Fibroblast of the aortic adventitia (primary cell): Measurements from ENCODE around the gene LRRC3. TPM values are rescaled to one million over a fixed set of nuclear protein-coding genes. Genes with fewer than 3 reads are reported as not detected.
"Not testable (repeated sequence)": the region's sequence is repeated elsewhere in the genome, so short reads cannot be mapped to it uniquely, and the experiment has no call there.

ENCODE experiments used
- DNase-seq: peaks from one replicate; pipeline ENCODE4 v3.0.0-alpha.2; 2010; ENCODE audit warnings: low read depth
- H3K4me3 ChIP-seq: 2 replicates; pipeline ENCODE4 v1.5.1; 2011; ENCODE audit warnings: low read depth, mild to moderate bottlenecking, control low read depth, low read length, moderate library complexity
- CTCF ChIP-seq: IDR thresholded peaks from 2 replicates; pipeline ENCODE4 v1.5.1; 2011; ENCODE audit warnings: mild to moderate bottlenecking, low read length, control low read depth, inconsistent platforms; ENCODE audit not compliant: insufficient read depth
- total RNA-seq: library from RNA; depleted of rRNA; stranded (reverse); fragments of >200 nt; gene quantifications from 2 replicates; pipeline ENCODE4 v1.2.3, GENCODE V29; 2012; ENCODE audit warnings: low replicate concordance

The LRRC3 gene
- total RNA-seq, 1 donor: 0.45 TPM

- H3K4me3 ChIP-seq: no peak overlapping the region
- no peak for TF ChIP-seq CTCF
- no peak for DNase-seq
Observed at GRCh38 chr21:44478801-44479167, 23.5 kb downstream of the LRRC3 start.

GRCh38 chr21:44479556-44480199, 24.4 kb downstream of the LRRC3 start:
- peak; percentile 20 for DNase-seq
- peak; percentile 57 for TF ChIP-seq CTCF
- H3K4me3 ChIP-seq: not testable (repeated sequence)

- DNase-seq: no peak
- no peak overlapping the region for H3K4me3 ChIP-seq
- no peak for TF ChIP-seq CTCF
Observed at GRCh38 chr21:44480200-44481053, 25.1 kb downstream of the LRRC3 start.

GRCh38 chr21:44482581-44483287, 27.4 kb downstream of the LRRC3 start:
- no peak overlapping the region for H3K4me3 ChIP-seq
- no peak for TF ChIP-seq CTCF
- DNase-seq: no peak

- TF ChIP-seq CTCF: no peak
- DNase-seq: peak; percentile 2
- no peak overlapping the region for H3K4me3 ChIP-seq
Observed at GRCh38 chr21:44483288-44484237, 28.3 kb downstream of the LRRC3 start.
